G401.6 (cell line): ENCODE data around the gene NKRF.
"Not testable (repeated sequence)": the region's sequence is repeated elsewhere in the genome, so short reads cannot be mapped to it uniquely, and the experiment has no call there.

Experiments used
- FAIRE-seq: peaks from 2 replicates; lab custom pipeline; 2012; peaks lifted over from hg19 to GRCh38; lab: Jason Lieb, UNC

NKRF gene

GRCh38 chrX:119606280-119607017, at the start of gene NKRF:
Gene NKRF, minus strand, starts transcription at chrX:119606424.
- peak; percentile 97 for FAIRE-seq

GRCh38 chrX:119655125-119655524, 48.9 kb upstream of the NKRF start:
- no peak for FAIRE-seq

- no peak for FAIRE-seq
Measured at GRCh38 chrX:119654112-119654531, 47.9 kb upstream of the NKRF start.

GRCh38 chrX:119648421-119648775, 42.2 kb upstream of the NKRF start:
- FAIRE-seq: no peak

- no peak for FAIRE-seq
Measured at GRCh38 chrX:119647552-119648420, 41.6 kb upstream of the NKRF start.

GRCh38 chrX:119647089-119647488, 40.9 kb upstream of the NKRF start:
- FAIRE-seq: no peak

GRCh38 chrX:119646515-119646914, 40.3 kb upstream of the NKRF start:
- no peak for FAIRE-seq

- no peak for FAIRE-seq
Measured at GRCh38 chrX:119643696-119644095, 37.5 kb upstream of the NKRF start.

GRCh38 chrX:119640731-119641170, 34.5 kb upstream of the NKRF start:
- no peak for FAIRE-seq

GRCh38 chrX:119638725-119639471, 32.7 kb upstream of the NKRF start:
- FAIRE-seq: no peak

- FAIRE-seq: not testable (repeated sequence)
Measured at GRCh38 chrX:119637421-119637820, 31.2 kb upstream of the NKRF start.

- no peak for FAIRE-seq
Measured at GRCh38 chrX:119636419-119636818, 30.2 kb upstream of the NKRF start.

GRCh38 chrX:119635799-119636198, 29.6 kb upstream of the NKRF start:
- no peak for FAIRE-seq

- no peak for FAIRE-seq
Measured at GRCh38 chrX:119635179-119635578, 29.0 kb upstream of the NKRF start.

GRCh38 chrX:119625843-119626242, 19.6 kb upstream of the NKRF start:
- FAIRE-seq: no peak

- FAIRE-seq: no peak
Measured at GRCh38 chrX:119624951-119625668, 18.9 kb upstream of the NKRF start.

- no peak for FAIRE-seq
Measured at GRCh38 chrX:119624417-119624816, 18.2 kb upstream of the NKRF start.

GRCh38 chrX:119622356-119623232, 16.4 kb upstream of the NKRF start:
- FAIRE-seq: no peak

GRCh38 chrX:119618439-119618838, 12.2 kb upstream of the NKRF start:
- no peak for FAIRE-seq

GRCh38 chrX:119617517-119618164, 11.4 kb upstream of the NKRF start:
- FAIRE-seq: no peak

- FAIRE-seq: no peak
Measured at GRCh38 chrX:119614776-119615175, 8.6 kb upstream of the NKRF start.
